Calu3 (cell line): ENCODE data around the gene DHRS13. TPM values are rescaled to one million over a fixed set of nuclear protein-coding genes. Genes with fewer than 3 reads are reported as not detected.

Experiments
- BruUV-seq: library from RNA; stranded (reverse); fragments of 400-500 nt; replicated peaks from 2 replicates; lab custom pipeline; 2021; lab: Mats Ljungman, UMichigan
- CTCF ChIA-PET: fragments of 300-600 bp; sonication (Branson Sonifier 250); formaldehyde crosslinking; loops from one replicate; lab custom pipeline; 2022; ENCODE audit warnings: antibody characterized with exemption; lab: Charles Lee
- DNase-seq: peaks from one replicate; pipeline ENCODE4 v3.0.0; 2022
- H3K27ac Mint-ChIP-seq: one replicate; pipeline ENCODE4 v1.8.0; 2022; ENCODE audit warnings: mixed read lengths; ENCODE audit not compliant: unreplicated experiment
- H3K27me3 Mint-ChIP-seq: one replicate; pipeline ENCODE4 v1.8.0; 2022; ENCODE audit warnings: mixed read lengths; ENCODE audit not compliant: unreplicated experiment
- H3K36me3 Mint-ChIP-seq: one replicate; pipeline ENCODE4 v1.8.0; 2022; ENCODE audit warnings: mild to moderate bottlenecking, moderate library complexity, mixed read lengths; ENCODE audit not compliant: insufficient read depth, unreplicated experiment
- H3K4me1 Mint-ChIP-seq: one replicate; pipeline ENCODE4 v1.8.0; 2022; ENCODE audit warnings: mild to moderate bottlenecking, low read depth, mixed read lengths; ENCODE audit not compliant: unreplicated experiment
- H3K4me3 Mint-ChIP-seq: one replicate; pipeline ENCODE4 v1.8.0; 2022; ENCODE audit warnings: mild to moderate bottlenecking, low read depth, moderate library complexity, mixed read lengths; ENCODE audit not compliant: unreplicated experiment
- H3K9me3 Mint-ChIP-seq: one replicate; pipeline ENCODE4 v1.8.0; 2022; ENCODE audit warnings: low read depth, mixed read lengths; ENCODE audit not compliant: unreplicated experiment
- intact Hi-C: fragments of 100-400 bp; cut with micrococcal nuclease; formaldehyde crosslinking; loops from one replicate; pipeline ENCODE4 v1.10.0; 2022; ENCODE audit not compliant: unreplicated experiment
- total RNA-seq: library from RNA; stranded (reverse); gene quantifications from 2 replicates; pipeline ENCODE4 v1.2.3, GENCODE V29; 2022
- TF ChIP-seq, protein P1 (sequence below): fragments of 200-600 bp; IDR thresholded peaks from one replicate; pipeline ENCODE4 v1.8.0; 2022; ENCODE audit warnings: antibody characterized with exemption; ENCODE audit not compliant: unreplicated experiment

Gene DHRS13
- total RNA-seq, 1 experiment from 2014 or later = 23.2 TPM

DNA sequence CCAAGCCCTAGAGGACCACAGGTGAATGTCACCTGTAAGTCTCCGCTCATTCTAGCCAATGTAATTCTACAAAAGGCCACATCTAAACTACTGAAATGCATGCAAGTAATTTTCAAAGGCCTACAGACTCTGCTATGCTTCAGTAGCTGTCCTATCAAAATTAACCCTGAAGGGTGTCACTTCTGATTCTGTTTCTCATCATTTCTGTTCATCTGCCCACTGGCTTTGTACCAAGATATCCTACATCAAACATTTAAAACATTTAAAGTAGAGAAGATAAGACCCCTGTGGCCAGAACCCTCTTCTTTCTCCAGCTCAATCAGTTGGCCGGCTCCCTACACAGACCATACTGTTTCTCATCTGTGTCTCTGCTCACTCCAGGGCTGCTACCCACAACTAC is 26.9 kb upstream of the DHRS13 start:
- H3K27me3 Mint-ChIP-seq = no peaks in the 10 kb centered on the region
- CTCF ChIA-PET = interaction anchor here (0.6 to 1.2 kb wide), 2 partner anchors 24 to 202 kb away, joined by 3 read pairs; no protein-coding TSS in a partner anchor
- peaks cover 22% of the 10 kb centered on the region for H3K36me3 Mint-ChIP-seq
- H3K9me3 Mint-ChIP-seq = no peaks in the 10 kb centered on the region
- BruUV-seq = no TSS peak
- H3K4me1 Mint-ChIP-seq = peaks cover 45% of the 10 kb centered on the region
- TF ChIP-seq, protein P1, sequence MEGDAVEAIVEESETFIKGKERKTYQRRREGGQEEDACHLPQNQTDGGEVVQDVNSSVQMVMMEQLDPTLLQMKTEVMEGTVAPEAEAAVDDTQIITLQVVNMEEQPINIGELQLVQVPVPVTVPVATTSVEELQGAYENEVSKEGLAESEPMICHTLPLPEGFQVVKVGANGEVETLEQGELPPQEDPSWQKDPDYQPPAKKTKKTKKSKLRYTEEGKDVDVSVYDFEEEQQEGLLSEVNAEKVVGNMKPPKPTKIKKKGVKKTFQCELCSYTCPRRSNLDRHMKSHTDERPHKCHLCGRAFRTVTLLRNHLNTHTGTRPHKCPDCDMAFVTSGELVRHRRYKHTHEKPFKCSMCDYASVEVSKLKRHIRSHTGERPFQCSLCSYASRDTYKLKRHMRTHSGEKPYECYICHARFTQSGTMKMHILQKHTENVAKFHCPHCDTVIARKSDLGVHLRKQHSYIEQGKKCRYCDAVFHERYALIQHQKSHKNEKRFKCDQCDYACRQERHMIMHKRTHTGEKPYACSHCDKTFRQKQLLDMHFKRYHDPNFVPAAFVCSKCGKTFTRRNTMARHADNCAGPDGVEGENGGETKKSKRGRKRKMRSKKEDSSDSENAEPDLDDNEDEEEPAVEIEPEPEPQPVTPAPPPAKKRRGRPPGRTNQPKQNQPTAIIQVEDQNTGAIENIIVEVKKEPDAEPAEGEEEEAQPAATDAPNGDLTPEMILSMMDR = no peak
- no peak overlapping the region for H3K4me3 Mint-ChIP-seq
- no peak overlapping the region for H3K27ac Mint-ChIP-seq
- intact Hi-C loops = no loop called here
- no peak for DNase-seq

GRCh38 chr17:28928061-28928460 is 25.2 kb upstream of the DHRS13 start:
- intact Hi-C loops = no loop called here
- H3K27ac Mint-ChIP-seq = no peak overlapping the region
- CTCF ChIA-PET = interaction anchor here (0.5 kb wide), 1 partner anchor 20 kb away, joined by 3 read pairs; no protein-coding TSS in a partner anchor
- peak; percentile 41 for DNase-seq
- no peaks in the 10 kb centered on the region for H3K9me3 Mint-ChIP-seq
- no TSS peak for BruUV-seq
- no peak overlapping the region for H3K4me3 Mint-ChIP-seq
- H3K36me3 Mint-ChIP-seq = peaks cover 37% of the 10 kb centered on the region
- H3K27me3 Mint-ChIP-seq = no peaks in the 10 kb centered on the region
- TF ChIP-seq, protein P1 = no peak
- peaks cover 45% of the 10 kb centered on the region for H3K4me1 Mint-ChIP-seq

GRCh38 chr17:28926786-28927185 is 23.9 kb upstream of the DHRS13 start:
- Mint-ChIP-seq H3K9me3 (no peaks in the 10 kb centered on the region), H3K36me3 (peaks cover 40% of the 10 kb centered on the region), H3K27me3 (no peaks in the 10 kb centered on the region), H3K27ac (no peak overlapping the region), H3K4me1 (peaks cover 45% of the 10 kb centered on the region), H3K4me3 (no peak overlapping the region)
- CTCF ChIA-PET = interaction anchor here (1.4 kb wide), 1 partner anchor 10 kb away, joined by 4 read pairs; no protein-coding TSS in a partner anchor
- intact Hi-C loops = no loop called here
- DNase-seq = no peak
- TF ChIP-seq, protein P1 = no peak
- BruUV-seq = no TSS peak

- H3K36me3 Mint-ChIP-seq = peaks cover 44% of the 10 kb centered on the region
- BruUV-seq = no TSS peak
- H3K4me1 Mint-ChIP-seq = peaks cover 45% of the 10 kb centered on the region
- no peaks in the 10 kb centered on the region for H3K27me3 Mint-ChIP-seq
- CTCF ChIA-PET = interaction anchor here (1.4 kb wide), 1 partner anchor 11 kb away, joined by 4 read pairs; no protein-coding TSS in a partner anchor
- H3K9me3 Mint-ChIP-seq = no peaks in the 10 kb centered on the region
- DNase-seq = no peak
- H3K4me3 Mint-ChIP-seq = no peak overlapping the region
- peak overlapping the region; percentile 43 for H3K27ac Mint-ChIP-seq
- intact Hi-C loops = no loop called here
- TF ChIP-seq, protein P1 = no peak
Observed at GRCh38 chr17:28926366-28926765, 23.5 kb upstream of the DHRS13 start.
